Endothelial cell of umbilical vein (primary cell): Measurements from ENCODE around the gene TFF2.

Experiments
- EZH2 ChIP-seq: IDR thresholded peaks from 2 replicates; pipeline ENCODE4 v1.6.1; 2012; ENCODE audit warnings: borderline replicate concordance, low read depth, mild to moderate bottlenecking, moderate library complexity, low read length, inconsistent platforms; ENCODE audit not compliant: severe bottlenecking
- FOS ChIP-seq: IDR thresholded peaks from 2 replicates; pipeline ENCODE4 v1.6.1; 2011; ENCODE audit warnings: mild to moderate bottlenecking, low read length, moderate library complexity, borderline replicate concordance; ENCODE audit not compliant: insufficient read depth
- GATA2 ChIP-seq: IDR thresholded peaks from 2 replicates; pipeline ENCODE4 v1.7.0; 2011; ENCODE audit warnings: low read depth, mild to moderate bottlenecking, moderate library complexity, mixed read lengths, low read length; ENCODE audit not compliant: insufficient read length, insufficient read depth
- JUN ChIP-seq: IDR thresholded peaks from 2 replicates; pipeline ENCODE4 v1.6.1; 2011; ENCODE audit warnings: borderline replicate concordance, low read depth; ENCODE audit not compliant: insufficient read length, insufficient read depth
- POLR2A ChIP-seq: IDR thresholded peaks from 2 replicates; pipeline ENCODE4 v1.6.1; 2012; ENCODE audit warnings: low read depth, mild to moderate bottlenecking, control low read depth, low read length
- TF ChIP-seq, protein P1 (sequence below), 2 donors: IDR thresholded peaks; 1 replicate in 1 of 2; 2 replicates in 1 of 2; pipeline ENCODE4 v1.5.1; 2011; ENCODE audit warnings: low read length in 2 of 2, mild to moderate bottlenecking in 2 of 2, moderate library complexity in 2 of 2, control low read depth in 1 of 2, inconsistent platforms in 1 of 2, low read depth in 1 of 2; ENCODE audit not compliant: insufficient read depth in 1 of 2; ENCODE audit errors: extremely low read depth in 1 of 2

DNA sequence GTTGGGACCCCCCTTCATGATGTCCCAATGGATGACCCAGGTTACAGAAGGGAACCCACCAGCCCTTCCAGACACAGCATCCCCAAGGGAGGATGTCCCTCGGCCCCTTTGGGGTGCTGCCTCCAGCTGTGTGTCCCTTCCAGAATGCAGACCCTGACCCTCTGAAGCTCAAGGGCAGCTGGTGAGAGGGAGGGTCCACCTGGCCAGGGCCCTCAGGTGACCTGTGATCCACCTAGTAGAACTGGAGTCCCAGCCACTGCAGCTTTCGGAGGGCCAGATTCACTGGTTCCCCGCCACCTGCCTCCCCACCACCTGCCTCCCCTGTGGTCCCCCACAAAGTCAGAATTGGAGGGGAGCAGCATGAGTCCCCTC, 25.2 kb upstream of the TFF2 start:
- TF ChIP-seq POLR2A (no peak), EZH2 (no peak), FOS (no peak), JUN (no peak), GATA2 (no peak)
- TF ChIP-seq, protein P1, sequence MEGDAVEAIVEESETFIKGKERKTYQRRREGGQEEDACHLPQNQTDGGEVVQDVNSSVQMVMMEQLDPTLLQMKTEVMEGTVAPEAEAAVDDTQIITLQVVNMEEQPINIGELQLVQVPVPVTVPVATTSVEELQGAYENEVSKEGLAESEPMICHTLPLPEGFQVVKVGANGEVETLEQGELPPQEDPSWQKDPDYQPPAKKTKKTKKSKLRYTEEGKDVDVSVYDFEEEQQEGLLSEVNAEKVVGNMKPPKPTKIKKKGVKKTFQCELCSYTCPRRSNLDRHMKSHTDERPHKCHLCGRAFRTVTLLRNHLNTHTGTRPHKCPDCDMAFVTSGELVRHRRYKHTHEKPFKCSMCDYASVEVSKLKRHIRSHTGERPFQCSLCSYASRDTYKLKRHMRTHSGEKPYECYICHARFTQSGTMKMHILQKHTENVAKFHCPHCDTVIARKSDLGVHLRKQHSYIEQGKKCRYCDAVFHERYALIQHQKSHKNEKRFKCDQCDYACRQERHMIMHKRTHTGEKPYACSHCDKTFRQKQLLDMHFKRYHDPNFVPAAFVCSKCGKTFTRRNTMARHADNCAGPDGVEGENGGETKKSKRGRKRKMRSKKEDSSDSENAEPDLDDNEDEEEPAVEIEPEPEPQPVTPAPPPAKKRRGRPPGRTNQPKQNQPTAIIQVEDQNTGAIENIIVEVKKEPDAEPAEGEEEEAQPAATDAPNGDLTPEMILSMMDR (IDR thresholded peaks at IDR 0.05; ENCODE audit: extremely low read depth in 1 of 2, insufficient read depth in 1 of 2, low read depth in 1 of 2, low read length in 2 of 2): no peak
